Measurements from ENCODE around the gene PGAM1.

DNA sequence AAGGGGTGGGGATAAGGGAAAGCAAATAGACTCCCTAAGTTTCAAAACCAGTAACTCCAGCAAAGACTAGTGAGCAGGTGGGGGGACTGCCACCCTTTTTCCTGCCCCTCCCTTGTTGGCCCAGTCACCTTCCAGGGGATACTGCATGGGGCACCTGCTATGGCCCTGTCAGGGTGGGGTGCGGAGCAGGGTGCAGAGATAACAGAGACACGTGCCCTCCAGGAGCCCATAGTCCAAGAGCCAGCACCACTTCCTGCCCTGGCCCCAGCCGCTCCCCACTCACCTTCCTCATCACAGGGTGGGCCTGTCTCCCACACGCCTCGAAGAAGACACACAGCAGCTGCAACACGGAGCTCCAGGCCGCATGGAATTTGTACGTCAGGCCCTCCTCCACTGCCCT lies 45.5 kb upstream of the PGAM1 start:
- TF ChIP-seq RXRA (IDR thresholded peaks at IDR 0.05; ENCODE audit: borderline replicate concordance, low read depth) (no peak), POLR2AphosphoS5 (IDR thresholded peaks at IDR 0.05; ENCODE audit: low read depth, low read length) (no peak), TCF12 (IDR thresholded peaks at IDR 0.05) (no peak), TAF1 (IDR thresholded peaks at IDR 0.05; ENCODE audit: borderline replicate concordance, low read depth, low read length) (no peak), FOXM1 (IDR thresholded peaks at IDR 0.05; ENCODE audit: low read depth) (no peak), NRF1 (IDR thresholded peaks at IDR 0.05; ENCODE audit: low read depth, low read length) (no peak), GABPA (IDR thresholded peaks at IDR 0.05; ENCODE audit: low read depth) (no peak)
- TF ChIP-seq, protein P1, sequence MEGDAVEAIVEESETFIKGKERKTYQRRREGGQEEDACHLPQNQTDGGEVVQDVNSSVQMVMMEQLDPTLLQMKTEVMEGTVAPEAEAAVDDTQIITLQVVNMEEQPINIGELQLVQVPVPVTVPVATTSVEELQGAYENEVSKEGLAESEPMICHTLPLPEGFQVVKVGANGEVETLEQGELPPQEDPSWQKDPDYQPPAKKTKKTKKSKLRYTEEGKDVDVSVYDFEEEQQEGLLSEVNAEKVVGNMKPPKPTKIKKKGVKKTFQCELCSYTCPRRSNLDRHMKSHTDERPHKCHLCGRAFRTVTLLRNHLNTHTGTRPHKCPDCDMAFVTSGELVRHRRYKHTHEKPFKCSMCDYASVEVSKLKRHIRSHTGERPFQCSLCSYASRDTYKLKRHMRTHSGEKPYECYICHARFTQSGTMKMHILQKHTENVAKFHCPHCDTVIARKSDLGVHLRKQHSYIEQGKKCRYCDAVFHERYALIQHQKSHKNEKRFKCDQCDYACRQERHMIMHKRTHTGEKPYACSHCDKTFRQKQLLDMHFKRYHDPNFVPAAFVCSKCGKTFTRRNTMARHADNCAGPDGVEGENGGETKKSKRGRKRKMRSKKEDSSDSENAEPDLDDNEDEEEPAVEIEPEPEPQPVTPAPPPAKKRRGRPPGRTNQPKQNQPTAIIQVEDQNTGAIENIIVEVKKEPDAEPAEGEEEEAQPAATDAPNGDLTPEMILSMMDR (IDR thresholded peaks at IDR 0.05) = no peak
- TF ChIP-seq, protein P2, sequence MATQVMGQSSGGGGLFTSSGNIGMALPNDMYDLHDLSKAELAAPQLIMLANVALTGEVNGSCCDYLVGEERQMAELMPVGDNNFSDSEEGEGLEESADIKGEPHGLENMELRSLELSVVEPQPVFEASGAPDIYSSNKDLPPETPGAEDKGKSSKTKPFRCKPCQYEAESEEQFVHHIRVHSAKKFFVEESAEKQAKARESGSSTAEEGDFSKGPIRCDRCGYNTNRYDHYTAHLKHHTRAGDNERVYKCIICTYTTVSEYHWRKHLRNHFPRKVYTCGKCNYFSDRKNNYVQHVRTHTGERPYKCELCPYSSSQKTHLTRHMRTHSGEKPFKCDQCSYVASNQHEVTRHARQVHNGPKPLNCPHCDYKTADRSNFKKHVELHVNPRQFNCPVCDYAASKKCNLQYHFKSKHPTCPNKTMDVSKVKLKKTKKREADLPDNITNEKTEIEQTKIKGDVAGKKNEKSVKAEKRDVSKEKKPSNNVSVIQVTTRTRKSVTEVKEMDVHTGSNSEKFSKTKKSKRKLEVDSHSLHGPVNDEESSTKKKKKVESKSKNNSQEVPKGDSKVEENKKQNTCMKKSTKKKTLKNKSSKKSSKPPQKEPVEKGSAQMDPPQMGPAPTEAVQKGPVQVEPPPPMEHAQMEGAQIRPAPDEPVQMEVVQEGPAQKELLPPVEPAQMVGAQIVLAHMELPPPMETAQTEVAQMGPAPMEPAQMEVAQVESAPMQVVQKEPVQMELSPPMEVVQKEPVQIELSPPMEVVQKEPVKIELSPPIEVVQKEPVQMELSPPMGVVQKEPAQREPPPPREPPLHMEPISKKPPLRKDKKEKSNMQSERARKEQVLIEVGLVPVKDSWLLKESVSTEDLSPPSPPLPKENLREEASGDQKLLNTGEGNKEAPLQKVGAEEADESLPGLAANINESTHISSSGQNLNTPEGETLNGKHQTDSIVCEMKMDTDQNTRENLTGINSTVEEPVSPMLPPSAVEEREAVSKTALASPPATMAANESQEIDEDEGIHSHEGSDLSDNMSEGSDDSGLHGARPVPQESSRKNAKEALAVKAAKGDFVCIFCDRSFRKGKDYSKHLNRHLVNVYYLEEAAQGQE (IDR thresholded peaks at IDR 0.05; ENCODE audit: low read depth, low read length) = no peak
- TF ChIP-seq, protein P3, sequence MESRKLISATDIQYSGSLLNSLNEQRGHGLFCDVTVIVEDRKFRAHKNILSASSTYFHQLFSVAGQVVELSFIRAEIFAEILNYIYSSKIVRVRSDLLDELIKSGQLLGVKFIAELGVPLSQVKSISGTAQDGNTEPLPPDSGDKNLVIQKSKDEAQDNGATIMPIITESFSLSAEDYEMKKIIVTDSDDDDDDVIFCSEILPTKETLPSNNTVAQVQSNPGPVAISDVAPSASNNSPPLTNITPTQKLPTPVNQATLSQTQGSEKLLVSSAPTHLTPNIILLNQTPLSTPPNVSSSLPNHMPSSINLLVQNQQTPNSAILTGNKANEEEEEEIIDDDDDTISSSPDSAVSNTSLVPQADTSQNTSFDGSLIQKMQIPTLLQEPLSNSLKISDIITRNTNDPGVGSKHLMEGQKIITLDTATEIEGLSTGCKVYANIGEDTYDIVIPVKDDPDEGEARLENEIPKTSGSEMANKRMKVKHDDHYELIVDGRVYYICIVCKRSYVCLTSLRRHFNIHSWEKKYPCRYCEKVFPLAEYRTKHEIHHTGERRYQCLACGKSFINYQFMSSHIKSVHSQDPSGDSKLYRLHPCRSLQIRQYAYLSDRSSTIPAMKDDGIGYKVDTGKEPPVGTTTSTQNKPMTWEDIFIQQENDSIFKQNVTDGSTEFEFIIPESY (IDR thresholded peaks at IDR 0.05; ENCODE audit: borderline replicate concordance, low read depth) = no peak

All from SK-N-SH (cell line).